ENCODE results near the gene LYRM4.

Gene LYRM4

DNA sequence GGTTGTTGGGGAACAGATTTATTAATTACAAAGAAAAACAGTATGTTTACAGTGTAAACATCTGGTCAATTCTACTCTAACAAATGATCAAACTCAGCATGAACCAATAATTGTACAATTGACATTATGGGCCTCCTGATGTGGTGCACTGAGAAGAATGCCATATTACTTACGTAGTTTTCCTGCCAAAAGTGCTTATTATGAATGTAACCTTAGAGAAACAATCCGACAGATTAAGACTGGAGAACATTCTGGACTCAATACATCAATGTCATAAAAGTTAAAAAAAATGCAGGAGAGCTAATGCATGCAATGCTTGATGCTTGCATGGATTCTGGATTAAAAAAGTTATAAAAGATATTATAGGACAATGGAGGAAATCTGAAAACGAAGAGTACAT lies 69.0 kb downstream of the LYRM4 start:
- H3K4me3 ChIP-seq (ENCODE audit: low read depth, low read length), result no peak overlapping the region
- no peak for DNase-seq (ENCODE audit: low read depth, low spot score)
- no peak for TF ChIP-seq CTCF (IDR thresholded peaks at IDR 0.05; ENCODE audit: low read depth, low read length)
- in situ Hi-C loops (cut with HindIII; ENCODE audit: low sequenced_read_pairs), result no loop called here

DNA sequence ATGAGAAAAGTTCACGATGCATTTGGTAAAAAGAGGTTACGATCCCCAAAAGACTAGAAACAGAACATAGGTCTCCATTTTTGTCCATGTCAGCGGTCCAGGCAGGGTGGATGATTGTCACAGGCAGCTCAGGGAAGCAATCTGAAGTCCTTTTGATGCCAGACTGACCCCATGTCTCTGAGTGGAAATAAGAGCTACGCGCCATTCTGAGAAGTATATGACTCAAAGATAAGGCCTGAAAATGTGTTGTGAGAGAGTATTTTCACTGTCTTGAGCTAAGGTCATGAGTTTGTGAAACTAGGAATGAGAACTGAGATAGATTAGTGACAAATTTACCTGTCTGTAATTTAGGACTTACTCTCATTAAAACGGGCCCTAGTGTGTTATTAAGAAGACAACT lies 69.5 kb downstream of the LYRM4 start:
- TF ChIP-seq CTCF (IDR thresholded peaks at IDR 0.05; ENCODE audit: low read depth, low read length), result no peak
- no peak overlapping the region for H3K4me3 ChIP-seq (ENCODE audit: low read depth, low read length)
- in situ Hi-C loops (cut with HindIII; ENCODE audit: low sequenced_read_pairs), result no loop called here
- DNase-seq (ENCODE audit: low read depth, low spot score), result no peak

GRCh38 chr6:5190507-5190906 lies 70.2 kb downstream of the LYRM4 start:
- in situ Hi-C loops (cut with HindIII; ENCODE audit: low sequenced_read_pairs), result no loop called here
- no peak overlapping the region for H3K4me3 ChIP-seq (ENCODE audit: low read depth, low read length)
- TF ChIP-seq CTCF (IDR thresholded peaks at IDR 0.05; ENCODE audit: low read depth, low read length), result no peak
- DNase-seq (ENCODE audit: low read depth, low spot score), result peak; percentile 83

DNA sequence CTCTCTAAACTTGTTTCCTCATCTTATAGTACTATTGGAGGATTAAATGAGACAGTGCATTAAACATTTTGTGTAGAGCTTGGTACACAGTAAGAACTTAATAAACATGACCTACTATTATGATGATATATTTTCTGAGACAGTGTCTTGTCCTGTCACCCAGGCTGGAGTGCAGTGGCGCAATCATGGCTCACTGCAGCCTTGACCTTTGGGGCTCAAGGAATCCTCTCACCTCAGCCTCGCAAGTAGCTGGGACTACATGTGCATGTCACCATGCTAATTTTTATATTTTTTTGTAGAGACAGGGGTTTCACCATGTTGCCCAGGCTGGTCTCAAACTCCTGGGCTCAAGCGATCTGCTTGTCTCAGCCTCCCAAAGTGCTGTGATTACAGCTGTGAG lies 72.1 kb downstream of the LYRM4 start:
- TF ChIP-seq CTCF (IDR thresholded peaks at IDR 0.05; ENCODE audit: low read depth, low read length), result no peak
- DNase-seq (ENCODE audit: low read depth, low spot score), result no peak
- H3K4me3 ChIP-seq (ENCODE audit: low read depth, low read length), result no peak overlapping the region
- in situ Hi-C loops (cut with HindIII; ENCODE audit: low sequenced_read_pairs), result no loop called here

DNA sequence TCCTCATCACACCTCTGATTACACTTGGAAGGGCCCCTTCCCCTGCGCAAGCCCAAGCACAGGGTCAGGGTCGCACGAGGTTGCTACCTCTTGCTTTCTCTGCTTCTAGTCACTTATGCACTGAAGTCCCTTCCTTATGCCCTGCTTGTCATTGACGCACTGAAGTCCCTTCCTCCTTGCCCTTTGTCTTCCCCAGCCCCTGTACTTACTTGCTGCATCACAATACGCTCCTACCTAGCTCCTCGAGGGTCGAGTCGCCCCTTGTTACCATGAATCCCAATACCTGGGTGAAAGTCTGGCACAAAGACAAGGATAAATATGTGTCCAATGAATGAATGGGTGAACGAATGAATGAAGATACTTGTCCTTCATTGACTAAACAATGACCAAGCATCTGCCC lies 75.9 kb downstream of the LYRM4 start:
- DNase-seq (ENCODE audit: low read depth, low spot score), result no peak
- in situ Hi-C loops (cut with HindIII; ENCODE audit: low sequenced_read_pairs), result no loop called here
- TF ChIP-seq CTCF (IDR thresholded peaks at IDR 0.05; ENCODE audit: low read depth, low read length), result no peak
- H3K4me3 ChIP-seq (ENCODE audit: low read depth, low read length), result no peak overlapping the region

GRCh38 chr6:5184218-5184617 lies 76.5 kb downstream of the LYRM4 start:
- no peak overlapping the region for H3K4me3 ChIP-seq (ENCODE audit: low read depth, low read length)
- no peak for DNase-seq (ENCODE audit: low read depth, low spot score)
- in situ Hi-C loops (cut with HindIII; ENCODE audit: low sequenced_read_pairs), result no loop called here
- peak; percentile 2 for TF ChIP-seq CTCF (IDR thresholded peaks at IDR 0.05; ENCODE audit: low read depth, low read length)

All from astrocyte of the spinal cord (primary cell).